ENCODE measurements around the gene NANOG. TPM values are rescaled to one million over a fixed set of nuclear protein-coding genes. Genes with fewer than 3 reads are reported as not detected.
"Not testable (repeated sequence)": the region's sequence is repeated elsewhere in the genome, so short reads cannot be mapped to it uniquely, and the experiment has no call there.

Gene NANOG
- polyA plus RNA-seq (2011; rRNA removed) = not detected in 2 replicates
- 0.05 TPM in 1 of 2 replicates, not detected in the other for polyA minus RNA-seq (2011; rRNA and poly(A)+ RNA removed)

GRCh38 chr12:7788884-7789528 lies at the start of gene NANOG:
TSS of gene NANOG (plus strand) at chr12:7789402. CDS start at chr12:7789615, 213 bp downstream.
- CTCF ChIA-PET; DNase-seq (ENCODE audit: low read depth); POLR2A ChIA-PET; H3K27me3 ChIP-seq (ENCODE audit: control insufficient read depth, insufficient read depth, low read length); H3K4me3 ChIP-seq (ENCODE audit: low read depth, low read length); H3K36me3 ChIP-seq (ENCODE audit: control insufficient read depth, insufficient read depth, low read length): not testable (repeated sequence)

GRCh38 chr12:7747246-7747645 lies 42.0 kb upstream of the NANOG start, which contains the start of gene CLEC4C:
TSS of gene CLEC4C (minus strand) at chr12:7747375. CDS start at chr12:7747348, 27 bp downstream.
- DNase-seq (ENCODE audit: low read depth) = no peak
- Histone ChIP-seq H3K4me3 (ENCODE audit: low read depth, low read length) (no peak within 1 kb of the TSS), H3K36me3 (ENCODE audit: control insufficient read depth, insufficient read depth, low read length) (no peaks in the 10 kb centered on the region), H3K27me3 (ENCODE audit: control insufficient read depth, insufficient read depth, low read length) (no peaks in the 10 kb centered on the region)
- no peak for TF ChIP-seq CTCF (IDR thresholded peaks at IDR 0.05; ENCODE audit: insufficient read depth, low read depth, low read length)
- CTCF ChIA-PET = no interaction called here
- POLR2A ChIA-PET = no interaction called here

GRCh38 chr12:7748852-7749251 lies 40.4 kb upstream of the NANOG start:
- DNase-seq (ENCODE audit: low read depth) = no peak

GRCh38 chr12:7749442-7749841 lies 39.8 kb upstream of the NANOG start:
- CTCF ChIA-PET = interaction anchor here (0.6 kb wide), 1 partner anchor 9 kb away, joined by 4 read pairs; no protein-coding TSS in a partner anchor
- Histone ChIP-seq H3K4me3 (ENCODE audit: low read depth, low read length) (no peak overlapping the region), H3K36me3 (ENCODE audit: control insufficient read depth, insufficient read depth, low read length) (no peaks in the 10 kb centered on the region), H3K27me3 (ENCODE audit: control insufficient read depth, insufficient read depth, low read length) (no peaks in the 10 kb centered on the region)
- no peak for TF ChIP-seq CTCF (IDR thresholded peaks at IDR 0.05; ENCODE audit: insufficient read depth, low read depth, low read length)
- POLR2A ChIA-PET = no interaction called here
- DNase-seq (ENCODE audit: low read depth) = no peak

More at GRCh38 chr12:7748852-7749251, 40.4 kb upstream of the NANOG start:
- Histone ChIP-seq H3K27me3 (ENCODE audit: control insufficient read depth, insufficient read depth, low read length) (no peaks in the 10 kb centered on the region), H3K36me3 (ENCODE audit: control insufficient read depth, insufficient read depth, low read length) (no peaks in the 10 kb centered on the region), H3K4me3 (ENCODE audit: low read depth, low read length) (no peak overlapping the region)
- POLR2A ChIA-PET = no interaction called here
- no peak for TF ChIP-seq CTCF (IDR thresholded peaks at IDR 0.05; ENCODE audit: insufficient read depth, low read depth, low read length)
- CTCF ChIA-PET = interaction anchor here (0.6 kb wide), 1 partner anchor 8 kb away, joined by 4 read pairs; no protein-coding TSS in a partner anchor

GRCh38 chr12:7750350-7750749 lies 38.9 kb upstream of the NANOG start:
- DNase-seq (ENCODE audit: low read depth) = no peak
- CTCF ChIA-PET = no interaction called here
- POLR2A ChIA-PET = no interaction called here
- Histone ChIP-seq H3K36me3 (ENCODE audit: control insufficient read depth, insufficient read depth, low read length) (no peaks in the 10 kb centered on the region), H3K4me3 (ENCODE audit: low read depth, low read length) (no peak overlapping the region), H3K27me3 (ENCODE audit: control insufficient read depth, insufficient read depth, low read length) (no peaks in the 10 kb centered on the region)
- TF ChIP-seq CTCF (IDR thresholded peaks at IDR 0.05; ENCODE audit: insufficient read depth, low read depth, low read length) = no peak
